Sigmoid colon (tissue), 7 donors: ENCODE data around the gene KLHL40. TPM values are rescaled to one million over a fixed set of nuclear protein-coding genes. Genes with fewer than 3 reads are reported as not detected.
A peak's percentile ranks its signal among the peaks of the same experiment; 100 is the strongest.

Source experiments
- DNase-seq: peaks from one replicate; pipeline ENCODE4 v3.0.0-alpha.2; 2019
- H3K27ac ChIP-seq, 4 donors: fragments of 200-600 bp; sonication (generic); one replicate each; pipeline ENCODE4 v1.5.1; 2016 to 2019; ENCODE audit warnings: mild to moderate bottlenecking in 1 of 4
- H3K27me3 ChIP-seq, 3 donors: fragments of 200-600 bp; sonication (generic); one replicate each; pipeline ENCODE4 v1.5.1; 2019; ENCODE audit warnings: mild to moderate bottlenecking in 1 of 3
- H3K36me3 ChIP-seq, 4 donors: fragments of 200-600 bp; sonication (generic); one replicate each; pipeline ENCODE4 v1.5.1; 2016 to 2019
- H3K4me1 ChIP-seq, 4 donors: fragments of 200-600 bp; sonication (generic); one replicate each; pipeline ENCODE4 v1.5.1; 2017 to 2019
- H3K4me3 ChIP-seq, 4 donors: fragments of 200-600 bp; sonication (generic); one replicate each; pipeline ENCODE4 v1.5.1; 2017 to 2019; ENCODE audit warnings: mild to moderate bottlenecking in 2 of 4, moderate library complexity in 1 of 4
- H3K9me3 ChIP-seq, 4 donors: fragments of 200-600 bp in 3 of 4; sonication (generic) in 3 of 4; one replicate each; pipeline versions ENCODE4 v1.5.1 to v1.6.1; 2013 to 2019
- CTCF ChIP-seq, 4 experiments: fragments of 450-650 bp in 3 of 4; fragments of 200-600 bp in 1 of 4; IDR thresholded peaks; one replicate each; pipeline ENCODE4 v1.5.1; 2016 to 2019; ENCODE audit warnings: antibody characterized with exemption in 4 of 4, mild to moderate bottlenecking in 3 of 4, moderate library complexity in 2 of 4
- EP300 ChIP-seq, 4 donors: sonication (generic); formaldehyde crosslinking; IDR thresholded peaks; one replicate each; pipeline ENCODE4 v1.6.1; 2017; ENCODE audit warnings: antibody characterized with exemption in 4 of 4
- POLR2A ChIP-seq, 2 donors: fragments of 450-650 bp; IDR thresholded peaks; one replicate each; pipeline ENCODE4 v1.6.1; 2016; ENCODE audit warnings: antibody characterized with exemption in 2 of 2, mild to moderate bottlenecking in 2 of 2, moderate library complexity in 2 of 2
- POLR2AphosphoS5 ChIP-seq, 4 donors: sonication (generic); formaldehyde crosslinking; IDR thresholded peaks; one replicate each; pipeline ENCODE4 v1.6.1; 2017; ENCODE audit warnings: antibody characterized with exemption in 4 of 4
- WGBS, 2 donors: extraction: QIAGEN DNeasy Blood & Tissue Kit; methylation state at CpG; one replicate each; pipeline ENCODE4 v1.1.7; 2013; 5-methylcytosine and 5-hydroxymethylcytosine counted together
- intact Hi-C: fragments of 100-400 bp; cut with DNase I; formaldehyde crosslinking; loops from one replicate; pipeline ENCODE4 v1.15.1; 2023
- polyA plus RNA-seq, 3 donors: library from polyadenylated mRNA; stranded (reverse); fragments of 200-250 nt; gene quantifications; one replicate each; pipeline ENCODE4 v1.2.3, GENCODE V29; 2013
- total RNA-seq, 4 donors: library from RNA; depleted of rRNA; stranded (reverse); fragments of >200 nt; gene quantifications; one replicate each; pipeline ENCODE4 v1.1.0, GENCODE V29; 2016
- donor health status: healthy with polysubstance abuse.
- donor health status: Bipolar disorder and iron deficiency.
- donor health status: healthy.

KLHL40 gene
- total and polyA plus RNA-seq, 7 donors = under 0.01 TPM; not detected in 6

GRCh38 chr3:42685891-42686820 lies 819 bp downstream of the KLHL40 start:
- intact Hi-C loops = no loop called here
- TF ChIP-seq CTCF (IDR thresholded peaks at IDR 0.05) (no peak), POLR2A (IDR thresholded peaks at IDR 0.05) (no peak), EP300 (IDR thresholded peaks at IDR 0.05) (no peak), POLR2AphosphoS5 (IDR thresholded peaks at IDR 0.05) (no peak)
- Histone ChIP-seq H3K36me3 (no peaks in the 10 kb centered on the region), H3K4me1 (peaks cover 0 to 34% (median 30%) of the 10 kb centered on the region in 4 donors), H3K27ac (no peak overlapping the region), H3K27me3 (peaks cover 0 to 9% (median 0%) of the 10 kb centered on the region in 3 donors), H3K9me3 (no peaks in the 10 kb centered on the region), H3K4me3 (peak overlapping the region in 3 of 4 donors; percentile 23 to 36 (median 25))
- 43 to 49% methylated on average over 80 of the region's 80 CpGs for WGBS, 2 donors
- DNase-seq = peak; percentile 56

GRCh38 chr3:42686832-42687650 lies 1.7 kb downstream of the KLHL40 start:
- no peak overlapping the region for H3K27ac ChIP-seq
- H3K4me1 ChIP-seq = peaks cover 0 to 34% (median 30%) of the 10 kb centered on the region in 4 donors
- no peak overlapping the region for H3K4me3 ChIP-seq
- 84 to 89% methylated on average over 7 of the region's 7 CpGs for WGBS, 2 donors
- peaks cover 0 to 9% (median 0%) of the 10 kb centered on the region in 3 donors for H3K27me3 ChIP-seq
- intact Hi-C loops = no loop called here
- TF ChIP-seq POLR2A (IDR thresholded peaks at IDR 0.05) = no peak
- TF ChIP-seq EP300 (IDR thresholded peaks at IDR 0.05) = no peak
- no peak for TF ChIP-seq CTCF (IDR thresholded peaks at IDR 0.05)
- TF ChIP-seq POLR2AphosphoS5 (IDR thresholded peaks at IDR 0.05) = no peak
- H3K36me3 ChIP-seq = no peaks in the 10 kb centered on the region
- peak; percentile 41 for DNase-seq
- H3K9me3 ChIP-seq = no peaks in the 10 kb centered on the region

DNA sequence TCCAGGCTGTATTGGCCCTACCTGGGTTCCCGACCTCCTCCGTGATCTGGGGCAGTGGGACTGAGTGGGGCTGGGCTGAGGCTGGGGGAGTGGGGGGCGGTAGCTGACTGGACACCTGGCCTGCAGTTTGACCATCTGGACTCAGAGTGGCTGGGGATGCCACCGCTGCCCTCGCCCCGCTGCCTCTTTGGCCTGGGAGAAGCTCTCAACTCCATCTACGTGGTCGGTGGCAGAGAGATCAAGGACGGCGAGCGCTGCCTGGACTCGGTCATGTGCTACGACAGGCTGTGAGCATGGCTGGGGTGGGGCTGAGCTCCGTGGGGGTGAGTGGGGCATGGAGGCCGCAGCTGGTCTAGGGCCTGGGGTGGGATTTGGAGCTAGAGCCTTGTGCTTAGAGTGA lies 2.7 kb downstream of the KLHL40 start:
- intact Hi-C loops = no loop called here
- peak; percentile 58 for DNase-seq
- TF ChIP-seq POLR2A (IDR thresholded peaks at IDR 0.05) = no peak
- no peak for TF ChIP-seq EP300 (IDR thresholded peaks at IDR 0.05)
- TF ChIP-seq POLR2AphosphoS5 (IDR thresholded peaks at IDR 0.05) = no peak
- no peak for TF ChIP-seq CTCF (IDR thresholded peaks at IDR 0.05)

GRCh38 chr3:42688487-42689420 lies 3.4 kb downstream of the KLHL40 start:
- Histone ChIP-seq H3K36me3 (no peaks in the 10 kb centered on the region), H3K27me3 (peaks cover 0 to 9% (median 0%) of the 10 kb centered on the region in 3 donors), H3K27ac (no peak overlapping the region), H3K4me3 (no peak overlapping the region), H3K4me1 (peaks cover 0 to 27% (median 25%) of the 10 kb centered on the region in 4 donors), H3K9me3 (no peaks in the 10 kb centered on the region)
- TF ChIP-seq CTCF (IDR thresholded peaks at IDR 0.05) = no peak
- TF ChIP-seq POLR2A (IDR thresholded peaks at IDR 0.05) = no peak
- no peak for TF ChIP-seq EP300 (IDR thresholded peaks at IDR 0.05)
- no peak for TF ChIP-seq POLR2AphosphoS5 (IDR thresholded peaks at IDR 0.05)
- DNase-seq = peak; percentile 40
- WGBS, 2 donors = 71 to 86% methylated on average over 22 of the region's 22 CpGs
- intact Hi-C loops = no loop called here

More for the DNA sequence above, 2.7 kb downstream of the KLHL40 start:
- WGBS, 2 donors = 88 to 90% methylated on average over 15 of the region's 15 CpGs
- Histone ChIP-seq H3K27ac (no peak overlapping the region), H3K4me3 (no peak overlapping the region), H3K4me1 (peaks cover 0 to 34% (median 30%) of the 10 kb centered on the region in 4 donors), H3K9me3 (no peaks in the 10 kb centered on the region), H3K36me3 (no peaks in the 10 kb centered on the region), H3K27me3 (peaks cover 0 to 9% (median 0%) of the 10 kb centered on the region in 3 donors)
